Epithelial cell of alveolus of lung (primary cell): Measurements from ENCODE around the gene KCNK5. TPM values are rescaled to one million over a fixed set of nuclear protein-coding genes. Genes with fewer than 3 reads are reported as not detected.

ENCODE experiments used
- total RNA-seq: library from RNA; depleted of rRNA; stranded (reverse); fragments of >200 nt; gene quantifications from 2 replicates; pipeline ENCODE4 v1.2.1, GENCODE V29; 2015

KCNK5 gene, protein sequence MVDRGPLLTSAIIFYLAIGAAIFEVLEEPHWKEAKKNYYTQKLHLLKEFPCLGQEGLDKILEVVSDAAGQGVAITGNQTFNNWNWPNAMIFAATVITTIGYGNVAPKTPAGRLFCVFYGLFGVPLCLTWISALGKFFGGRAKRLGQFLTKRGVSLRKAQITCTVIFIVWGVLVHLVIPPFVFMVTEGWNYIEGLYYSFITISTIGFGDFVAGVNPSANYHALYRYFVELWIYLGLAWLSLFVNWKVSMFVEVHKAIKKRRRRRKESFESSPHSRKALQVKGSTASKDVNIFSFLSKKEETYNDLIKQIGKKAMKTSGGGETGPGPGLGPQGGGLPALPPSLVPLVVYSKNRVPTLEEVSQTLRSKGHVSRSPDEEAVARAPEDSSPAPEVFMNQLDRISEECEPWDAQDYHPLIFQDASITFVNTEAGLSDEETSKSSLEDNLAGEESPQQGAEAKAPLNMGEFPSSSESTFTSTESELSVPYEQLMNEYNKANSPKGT
- 0.13 TPM in 1 of 2 replicates, not detected in the other for total RNA-seq

DNA sequence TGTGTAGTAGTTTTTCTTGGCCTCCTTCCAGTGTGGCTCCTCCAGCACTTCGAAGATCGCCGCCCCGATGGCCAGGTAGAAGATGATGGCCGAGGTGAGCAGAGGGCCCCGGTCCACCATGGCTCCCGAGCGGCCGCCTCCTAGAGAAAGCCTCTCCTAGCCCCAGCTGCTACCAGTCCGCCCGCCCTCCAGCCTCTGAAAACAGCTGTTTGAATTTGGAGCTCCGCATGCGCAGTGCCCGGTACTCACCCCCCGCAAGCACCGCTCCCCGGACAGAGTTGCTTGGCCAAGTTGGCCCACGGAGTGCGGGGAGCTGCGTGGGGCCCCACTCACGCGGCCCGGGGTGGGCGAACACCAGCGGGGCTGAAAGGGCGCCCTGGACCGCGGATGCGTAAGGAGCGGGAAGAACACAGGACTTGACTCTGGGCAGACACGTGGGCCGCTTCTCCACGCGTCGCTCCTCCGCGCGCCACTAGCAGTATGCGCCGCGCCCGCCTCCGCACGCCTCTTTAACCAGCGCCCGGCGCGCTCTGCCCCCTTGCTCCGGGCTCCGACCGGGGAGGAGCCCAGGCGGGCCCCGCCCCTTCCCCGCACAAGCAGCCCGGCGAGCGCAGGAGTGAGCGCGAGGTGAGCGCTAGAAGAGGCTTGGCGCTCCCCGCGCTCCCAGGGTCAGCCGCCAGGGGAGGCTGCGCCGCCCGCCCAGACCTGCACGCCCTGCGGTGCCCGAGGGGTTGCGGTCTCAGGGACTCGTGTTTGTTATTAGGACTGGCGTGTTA lies at the start of gene KCNK5:
Gene KCNK5, minus strand, starts transcription at position 484 of the 776 bp plus-strand sequence. Its CDS starts 364 bp downstream, at position 120.

Other genes starting within 250 kb of the KCNK5 start
- not detected in 2 replicates for gene GLP1R, start 180.7 kb downstream of the KCNK5 start, total RNA-seq
- gene SAYSD1, start 114.3 kb downstream of the KCNK5 start, total RNA-seq: 9.4 and 13.4 TPM in 2 replicates
- gene KCNK17, start 84.9 kb upstream of the KCNK5 start, total RNA-seq: not detected in 2 replicates
- gene KCNK16, start 93.2 kb upstream of the KCNK5 start, total RNA-seq: not detected in 2 replicates